ENCODE data around the gene PKD1L1.

The PKD1L1 gene

GRCh38 chr7:47843291-47843690 is 105.0 kb downstream of the PKD1L1 start:
- Histone ChIP-seq H3K4me1 (ENCODE audit: insufficient read depth, low read length) (no peaks in the 10 kb centered on the region), H3K36me3 (ENCODE audit: insufficient read depth, low read depth, low read length) (no peaks in the 10 kb centered on the region), H3K27ac (ENCODE audit: low read length) (no peak overlapping the region), H3K9ac (ENCODE audit: low read depth, low read length) (no peak overlapping the region), H3K27me3 (ENCODE audit: insufficient read depth, low read length) (no peaks in the 10 kb centered on the region), H3K4me3 (ENCODE audit: low read length) (no peak overlapping the region), H3K9me3 (ENCODE audit: insufficient read depth, low read depth, low read length) (no peaks in the 10 kb centered on the region)

DNA sequence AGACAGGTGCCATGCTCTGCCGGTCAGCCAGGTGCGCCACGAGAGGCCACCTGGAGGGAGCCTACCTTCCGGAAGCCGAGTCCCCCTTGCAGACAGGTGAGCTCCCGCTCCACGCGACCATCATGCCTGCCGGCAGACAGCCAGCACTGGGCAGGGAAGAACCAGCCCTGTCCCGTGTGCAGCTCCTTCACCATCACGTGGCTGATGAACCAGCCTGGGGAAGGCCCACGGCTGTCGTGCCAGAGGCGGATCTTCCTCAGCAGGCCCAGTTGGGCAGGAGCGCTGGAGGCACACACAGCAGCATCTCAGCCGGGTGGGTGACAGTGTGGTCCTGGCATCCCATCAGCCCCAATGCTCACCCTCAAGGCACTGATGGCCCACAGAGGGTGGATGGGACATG is 108.9 kb downstream of the PKD1L1 start:
- no peak overlapping the region for H3K27ac ChIP-seq (ENCODE audit: low read length)
- H3K9ac ChIP-seq (ENCODE audit: low read depth, low read length) = no peak overlapping the region
- H3K27me3 ChIP-seq (ENCODE audit: insufficient read depth, low read length) = no peaks in the 10 kb centered on the region
- no peaks in the 10 kb centered on the region for H3K9me3 ChIP-seq (ENCODE audit: insufficient read depth, low read depth, low read length)
- H3K36me3 ChIP-seq (ENCODE audit: insufficient read depth, low read depth, low read length) = no peaks in the 10 kb centered on the region
- H3K4me1 ChIP-seq (ENCODE audit: insufficient read depth, low read length) = no peaks in the 10 kb centered on the region
- no peak overlapping the region for H3K4me3 ChIP-seq (ENCODE audit: low read length)

GRCh38 chr7:47837826-47838225 is 110.4 kb downstream of the PKD1L1 start:
- H3K4me1 ChIP-seq (ENCODE audit: insufficient read depth, low read length) = no peaks in the 10 kb centered on the region
- no peaks in the 10 kb centered on the region for H3K9me3 ChIP-seq (ENCODE audit: insufficient read depth, low read depth, low read length)
- H3K4me3 ChIP-seq (ENCODE audit: low read length) = no peak overlapping the region
- no peaks in the 10 kb centered on the region for H3K27me3 ChIP-seq (ENCODE audit: insufficient read depth, low read length)
- no peak overlapping the region for H3K27ac ChIP-seq (ENCODE audit: low read length)
- no peak overlapping the region for H3K9ac ChIP-seq (ENCODE audit: low read depth, low read length)
- H3K36me3 ChIP-seq (ENCODE audit: insufficient read depth, low read depth, low read length) = no peaks in the 10 kb centered on the region

- Histone ChIP-seq H3K36me3 (ENCODE audit: insufficient read depth, low read depth, low read length) (no peaks in the 10 kb centered on the region), H3K9ac (ENCODE audit: low read depth, low read length) (no peak overlapping the region), H3K27ac (ENCODE audit: low read length) (no peak overlapping the region), H3K9me3 (ENCODE audit: insufficient read depth, low read depth, low read length) (no peaks in the 10 kb centered on the region), H3K4me1 (ENCODE audit: insufficient read depth, low read length) (no peaks in the 10 kb centered on the region), H3K4me3 (ENCODE audit: low read length) (no peak overlapping the region), H3K27me3 (ENCODE audit: insufficient read depth, low read length) (no peaks in the 10 kb centered on the region)
Measured at GRCh38 chr7:47836503-47837202, 111.6 kb downstream of the PKD1L1 start.

DNA sequence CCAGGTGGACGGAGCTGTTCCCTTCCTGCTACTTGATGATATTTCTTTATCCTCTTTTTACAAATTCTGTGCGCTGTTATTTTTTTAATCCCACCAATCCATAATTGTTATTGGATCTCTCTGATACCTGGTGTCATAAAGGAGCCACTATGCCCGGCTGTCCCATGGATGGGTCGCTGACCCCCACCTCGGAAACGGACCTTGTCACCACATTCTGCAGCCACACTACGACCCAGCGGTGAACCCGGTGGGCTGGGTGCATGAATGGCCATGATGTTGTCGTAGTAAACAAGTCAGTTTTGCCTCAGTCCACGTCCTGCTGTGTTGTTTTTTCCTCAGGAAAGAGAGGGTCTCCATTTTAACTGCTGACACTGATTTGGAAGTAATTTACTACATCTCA is 112.2 kb downstream of the PKD1L1 start:
- H3K4me3 ChIP-seq (ENCODE audit: low read length) = no peak overlapping the region
- H3K27me3 ChIP-seq (ENCODE audit: insufficient read depth, low read length) = no peaks in the 10 kb centered on the region
- H3K27ac ChIP-seq (ENCODE audit: low read length) = no peak overlapping the region
- H3K9ac ChIP-seq (ENCODE audit: low read depth, low read length) = no peak overlapping the region
- no peaks in the 10 kb centered on the region for H3K9me3 ChIP-seq (ENCODE audit: insufficient read depth, low read depth, low read length)
- no peaks in the 10 kb centered on the region for H3K36me3 ChIP-seq (ENCODE audit: insufficient read depth, low read depth, low read length)
- H3K4me1 ChIP-seq (ENCODE audit: insufficient read depth, low read length) = no peaks in the 10 kb centered on the region

- Histone ChIP-seq H3K27me3 (ENCODE audit: insufficient read depth, low read length) (no peaks in the 10 kb centered on the region), H3K36me3 (ENCODE audit: insufficient read depth, low read depth, low read length) (no peaks in the 10 kb centered on the region), H3K27ac (ENCODE audit: low read length) (no peak overlapping the region), H3K9ac (ENCODE audit: low read depth, low read length) (no peak overlapping the region), H3K4me1 (ENCODE audit: insufficient read depth, low read length) (no peaks in the 10 kb centered on the region), H3K4me3 (ENCODE audit: low read length) (no peak overlapping the region), H3K9me3 (ENCODE audit: insufficient read depth, low read depth, low read length) (no peaks in the 10 kb centered on the region)
Measured at GRCh38 chr7:47833211-47833610, 115.1 kb downstream of the PKD1L1 start.

- H3K36me3 ChIP-seq (ENCODE audit: insufficient read depth, low read depth, low read length) = no peaks in the 10 kb centered on the region
- H3K9me3 ChIP-seq (ENCODE audit: insufficient read depth, low read depth, low read length) = no peaks in the 10 kb centered on the region
- no peak overlapping the region for H3K4me3 ChIP-seq (ENCODE audit: low read length)
- H3K27me3 ChIP-seq (ENCODE audit: insufficient read depth, low read length) = no peaks in the 10 kb centered on the region
- no peaks in the 10 kb centered on the region for H3K4me1 ChIP-seq (ENCODE audit: insufficient read depth, low read length)
- H3K9ac ChIP-seq (ENCODE audit: low read depth, low read length) = no peak overlapping the region
- H3K27ac ChIP-seq (ENCODE audit: low read length) = no peak overlapping the region
Measured at GRCh38 chr7:47832105-47832715, 116.1 kb downstream of the PKD1L1 start.

DNA sequence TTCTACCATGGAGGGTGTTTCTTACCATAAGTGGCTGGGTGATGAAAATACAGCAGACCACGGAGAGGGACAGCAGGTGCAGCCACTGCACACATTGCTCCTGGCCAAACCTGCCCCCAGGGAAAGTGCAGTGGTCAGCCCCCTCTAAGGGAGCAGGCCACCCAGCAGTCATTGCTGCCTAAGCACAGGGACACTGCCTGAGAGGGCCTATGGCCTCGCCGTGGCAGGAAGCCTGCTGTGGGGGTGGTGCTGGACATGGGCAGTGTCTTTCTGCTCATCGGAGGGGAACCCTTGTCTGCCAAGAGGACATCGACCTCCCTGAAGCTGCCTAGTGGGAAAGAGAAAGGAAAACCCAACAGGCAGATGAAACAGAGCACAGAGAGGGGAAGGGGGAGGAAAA is 118.3 kb downstream of the PKD1L1 start:
- no peaks in the 10 kb centered on the region for H3K9me3 ChIP-seq (ENCODE audit: insufficient read depth, low read depth, low read length)
- no peak overlapping the region for H3K9ac ChIP-seq (ENCODE audit: low read depth, low read length)
- no peaks in the 10 kb centered on the region for H3K27me3 ChIP-seq (ENCODE audit: insufficient read depth, low read length)
- no peak overlapping the region for H3K27ac ChIP-seq (ENCODE audit: low read length)
- H3K4me1 ChIP-seq (ENCODE audit: insufficient read depth, low read length) = no peaks in the 10 kb centered on the region
- no peak overlapping the region for H3K4me3 ChIP-seq (ENCODE audit: low read length)
- no peaks in the 10 kb centered on the region for H3K36me3 ChIP-seq (ENCODE audit: insufficient read depth, low read depth, low read length)

DNA sequence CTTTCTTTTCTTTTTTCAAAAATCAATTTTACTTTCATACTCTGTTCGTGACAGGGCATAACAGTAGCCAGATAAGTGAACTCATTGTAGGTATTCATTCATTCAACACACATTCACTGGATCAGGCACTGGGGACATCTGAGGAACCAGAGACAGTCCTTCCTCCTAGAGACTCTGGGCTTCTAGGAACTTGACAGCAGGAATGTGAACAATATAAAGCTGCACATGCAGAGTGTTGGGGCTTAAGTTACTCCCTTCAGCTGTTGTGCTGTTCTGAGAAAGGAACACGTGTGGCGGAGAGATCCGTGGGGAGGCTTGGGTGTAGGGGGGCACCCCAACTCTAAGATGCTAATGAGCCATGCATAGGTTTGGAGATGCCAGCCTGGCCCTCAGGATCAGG is 120.4 kb downstream of the PKD1L1 start:
- H3K9me3 ChIP-seq (ENCODE audit: insufficient read depth, low read depth, low read length) = no peaks in the 10 kb centered on the region
- no peak overlapping the region for H3K9ac ChIP-seq (ENCODE audit: low read depth, low read length)
- H3K4me1 ChIP-seq (ENCODE audit: insufficient read depth, low read length) = no peaks in the 10 kb centered on the region
- H3K4me3 ChIP-seq (ENCODE audit: low read length) = no peak overlapping the region
- H3K27me3 ChIP-seq (ENCODE audit: insufficient read depth, low read length) = no peaks in the 10 kb centered on the region
- H3K27ac ChIP-seq (ENCODE audit: low read length) = no peak overlapping the region
- H3K36me3 ChIP-seq (ENCODE audit: insufficient read depth, low read depth, low read length) = no peaks in the 10 kb centered on the region

DNA sequence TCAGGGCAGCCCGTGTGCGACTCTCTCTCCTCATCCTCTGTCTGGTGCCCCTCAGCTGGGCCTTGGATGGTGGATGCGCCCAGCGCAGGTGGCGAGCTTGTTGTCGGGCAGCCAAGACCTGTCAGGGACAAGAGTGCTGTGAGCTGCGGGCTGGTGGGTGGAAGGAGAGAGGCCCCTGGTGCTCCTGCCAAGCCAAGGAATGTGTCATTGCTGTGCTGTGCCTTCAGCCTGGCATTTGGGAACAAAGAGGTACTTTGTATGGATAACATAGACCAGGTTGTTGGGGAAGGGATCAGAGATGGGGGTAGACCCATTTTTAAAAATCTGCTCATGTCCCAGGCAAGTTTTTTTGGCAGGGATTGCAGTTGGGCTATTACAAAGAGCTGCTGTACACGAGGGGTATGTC is 120.9 kb downstream of the PKD1L1 start:
- H3K27me3 ChIP-seq (ENCODE audit: insufficient read depth, low read length) = no peaks in the 10 kb centered on the region
- no peaks in the 10 kb centered on the region for H3K9me3 ChIP-seq (ENCODE audit: insufficient read depth, low read depth, low read length)
- no peaks in the 10 kb centered on the region for H3K4me1 ChIP-seq (ENCODE audit: insufficient read depth, low read length)
- H3K36me3 ChIP-seq (ENCODE audit: insufficient read depth, low read depth, low read length) = no peaks in the 10 kb centered on the region
- no peak overlapping the region for H3K27ac ChIP-seq (ENCODE audit: low read length)
- no peak overlapping the region for H3K9ac ChIP-seq (ENCODE audit: low read depth, low read length)
- H3K4me3 ChIP-seq (ENCODE audit: low read length) = no peak overlapping the region

GRCh38 chr7:47826754-47827153 is 121.5 kb downstream of the PKD1L1 start:
- Histone ChIP-seq H3K9me3 (ENCODE audit: insufficient read depth, low read depth, low read length) (no peaks in the 10 kb centered on the region), H3K27me3 (ENCODE audit: insufficient read depth, low read length) (no peaks in the 10 kb centered on the region), H3K4me3 (ENCODE audit: low read length) (no peak overlapping the region), H3K9ac (ENCODE audit: low read depth, low read length) (no peak overlapping the region), H3K36me3 (ENCODE audit: insufficient read depth, low read depth, low read length) (no peaks in the 10 kb centered on the region), H3K27ac (ENCODE audit: low read length) (no peak overlapping the region), H3K4me1 (ENCODE audit: insufficient read depth, low read length) (no peaks in the 10 kb centered on the region)

- Histone ChIP-seq H3K9me3 (ENCODE audit: insufficient read depth, low read depth, low read length) (no peaks in the 10 kb centered on the region), H3K4me1 (ENCODE audit: insufficient read depth, low read length) (no peaks in the 10 kb centered on the region; the same call in 1 of the 2 replicates), H3K9ac (ENCODE audit: low read depth, low read length) (no peak overlapping the region), H3K27ac (ENCODE audit: low read length) (no peak overlapping the region), H3K27me3 (ENCODE audit: insufficient read depth, low read length) (no peaks in the 10 kb centered on the region), H3K36me3 (ENCODE audit: insufficient read depth, low read depth, low read length) (no peaks in the 10 kb centered on the region), H3K4me3 (ENCODE audit: low read length) (no peak overlapping the region)
Measured at GRCh38 chr7:47819607-47819920, 128.7 kb downstream of the PKD1L1 start.

All from iPS-20b (cell line).